ENCODE data around the gene MFNG. TPM values are rescaled to one million over a fixed set of nuclear protein-coding genes. Genes with fewer than 3 reads are reported as not detected.

MFNG gene
- total RNA-seq, 1 experiment from 2014 or later, result 0.56 TPM

- TF ChIP-seq CTCF (IDR thresholded peaks at IDR 0.05; ENCODE audit: unreplicated experiment), result no peak
- intact Hi-C loops (cut with micrococcal nuclease), result no loop called here
- CTCF ChIA-PET, result interaction anchor here (1.7 kb wide), 1 partner anchor 145 kb away, joined by 5 read pairs; no protein-coding TSS in a partner anchor
- Mint-ChIP-seq H3K4me3 (ENCODE audit: unreplicated experiment) (no peak overlapping the region), H3K36me3 (ENCODE audit: insufficient read depth, unreplicated experiment) (no peaks in the 10 kb centered on the region), H3K4me1 (ENCODE audit: insufficient read depth, unreplicated experiment) (no peaks in the 10 kb centered on the region), H3K9me3 (ENCODE audit: unreplicated experiment) (no peaks in the 10 kb centered on the region), H3K27me3 (ENCODE audit: insufficient read depth, unreplicated experiment) (no peaks in the 10 kb centered on the region), H3K27ac (ENCODE audit: low read depth, unreplicated experiment) (no peak overlapping the region)
- BruUV-seq (replicated peaks), result no TSS peak
- DNase-seq (ENCODE audit: unreplicated experiment), result no peak
- POLR2A ChIA-PET, result interaction anchor here (1.2 kb wide), 1 partner anchor 148 kb away, joined by 4 read pairs; no protein-coding TSS in a partner anchor
These were observed 24.2 kb downstream of the MFNG start for GRCh38 chr22:37461961-37462360.

- BruUV-seq (replicated peaks), result no TSS peak
- no peak for DNase-seq (ENCODE audit: unreplicated experiment)
- ChIA-PET POLR2A (no interaction called here), CTCF (interaction anchor here (1.7 kb wide), 1 partner anchor 144 kb away, joined by 5 read pairs; no protein-coding TSS in a partner anchor)
- no peak for TF ChIP-seq CTCF (IDR thresholded peaks at IDR 0.05; ENCODE audit: unreplicated experiment)
- peaks cover 7% of the 10 kb centered on the region for H3K4me1 Mint-ChIP-seq (ENCODE audit: insufficient read depth, unreplicated experiment)
- H3K36me3 Mint-ChIP-seq (ENCODE audit: insufficient read depth, unreplicated experiment), result no peaks in the 10 kb centered on the region
- H3K27me3 Mint-ChIP-seq (ENCODE audit: insufficient read depth, unreplicated experiment), result no peaks in the 10 kb centered on the region
- intact Hi-C loops (cut with micrococcal nuclease), result no loop called here
- no peak overlapping the region for H3K27ac Mint-ChIP-seq (ENCODE audit: low read depth, unreplicated experiment)
- H3K4me3 Mint-ChIP-seq (ENCODE audit: unreplicated experiment), result no peak overlapping the region
- no peaks in the 10 kb centered on the region for H3K9me3 Mint-ChIP-seq (ENCODE audit: unreplicated experiment)
These were observed 25.5 kb downstream of the MFNG start for GRCh38 chr22:37460684-37461083.

- TF ChIP-seq CTCF (IDR thresholded peaks at IDR 0.05; ENCODE audit: unreplicated experiment), result no peak
- H3K36me3 Mint-ChIP-seq (ENCODE audit: insufficient read depth, unreplicated experiment), result no peaks in the 10 kb centered on the region
- peaks cover 20% of the 10 kb centered on the region for H3K4me1 Mint-ChIP-seq (ENCODE audit: insufficient read depth, unreplicated experiment)
- no peak for DNase-seq (ENCODE audit: unreplicated experiment)
- ChIA-PET CTCF (interaction anchor here (0.6 to 7.1 kb wide), 14 partner anchors 8 to 1580 kb away, joined by 3 to 195 read pairs (median 6); no protein-coding TSS in a partner anchor), POLR2A (interaction anchor here (0.7 kb wide), 1 partner anchor 197 kb away, joined by 3 read pairs; no protein-coding TSS in a partner anchor)
- no peak overlapping the region for H3K4me3 Mint-ChIP-seq (ENCODE audit: unreplicated experiment)
- no peaks in the 10 kb centered on the region for H3K27me3 Mint-ChIP-seq (ENCODE audit: insufficient read depth, unreplicated experiment)
- BruUV-seq (replicated peaks), result no TSS peak
- no peaks in the 10 kb centered on the region for H3K9me3 Mint-ChIP-seq (ENCODE audit: unreplicated experiment)
- no peak overlapping the region for H3K27ac Mint-ChIP-seq (ENCODE audit: low read depth, unreplicated experiment)
- intact Hi-C loops (cut with micrococcal nuclease), result no loop called here
These were observed 27.0 kb downstream of the MFNG start for GRCh38 chr22:37459206-37459605.

- Mint-ChIP-seq H3K4me1 (ENCODE audit: insufficient read depth, unreplicated experiment) (peaks cover 20% of the 10 kb centered on the region), H3K4me3 (ENCODE audit: unreplicated experiment) (no peak overlapping the region), H3K27ac (ENCODE audit: low read depth, unreplicated experiment) (no peak overlapping the region), H3K36me3 (ENCODE audit: insufficient read depth, unreplicated experiment) (no peaks in the 10 kb centered on the region), H3K9me3 (ENCODE audit: unreplicated experiment) (no peaks in the 10 kb centered on the region), H3K27me3 (ENCODE audit: insufficient read depth, unreplicated experiment) (no peaks in the 10 kb centered on the region)
- BruUV-seq (replicated peaks), result no TSS peak
- CTCF ChIA-PET, result interaction anchor here (0.6 to 7.1 kb wide), 30 partner anchors 13 to 454 kb away, joined by 3 to 195 read pairs (median 4); no protein-coding TSS in a partner anchor
- intact Hi-C loops (cut with micrococcal nuclease), result loop anchor here (1.0 to 2.0 kb wide), 4 partner anchors 140 to 291 kb away; no protein-coding TSS in a partner anchor
- peak; percentile 79 for DNase-seq (ENCODE audit: unreplicated experiment)
- TF ChIP-seq CTCF (IDR thresholded peaks at IDR 0.05; ENCODE audit: unreplicated experiment), result peak; percentile 98
- POLR2A ChIA-PET, result interaction anchor here (1.1 to 1.3 kb wide), 2 partner anchors 13 to 141 kb away, joined by 3 read pairs; no protein-coding TSS in a partner anchor
These were observed 28.9 kb downstream of the MFNG start for GRCh38 chr22:37457093-37457893.

Data from MCF 10A (cell line).